ES-I3 (cell line): ENCODE measurements around the gene PRRG3.

ENCODE experiments used
- H3K36me3 ChIP-seq: 2 replicates; pipeline ENCODE4 v1.6.1; 2013; ENCODE audit warnings: mild to moderate bottlenecking, low read length, control low read depth, moderate library complexity; ENCODE audit not compliant: insufficient read depth
- H3K4me1 ChIP-seq: 2 replicates; pipeline ENCODE4 v1.6.1; 2013; ENCODE audit warnings: mild to moderate bottlenecking, control low read depth, low read length; ENCODE audit not compliant: insufficient read depth
- H3K9ac ChIP-seq: 2 replicates; pipeline ENCODE4 v1.6.1; 2013; ENCODE audit warnings: low read depth, mild to moderate bottlenecking, low read length, moderate library complexity
- H3K9me3 ChIP-seq: 2 replicates; pipeline ENCODE4 v1.6.1; 2013; ENCODE audit warnings: mild to moderate bottlenecking, low read length, moderate library complexity; ENCODE audit not compliant: control insufficient read depth, insufficient read depth

The PRRG3 gene

DNA sequence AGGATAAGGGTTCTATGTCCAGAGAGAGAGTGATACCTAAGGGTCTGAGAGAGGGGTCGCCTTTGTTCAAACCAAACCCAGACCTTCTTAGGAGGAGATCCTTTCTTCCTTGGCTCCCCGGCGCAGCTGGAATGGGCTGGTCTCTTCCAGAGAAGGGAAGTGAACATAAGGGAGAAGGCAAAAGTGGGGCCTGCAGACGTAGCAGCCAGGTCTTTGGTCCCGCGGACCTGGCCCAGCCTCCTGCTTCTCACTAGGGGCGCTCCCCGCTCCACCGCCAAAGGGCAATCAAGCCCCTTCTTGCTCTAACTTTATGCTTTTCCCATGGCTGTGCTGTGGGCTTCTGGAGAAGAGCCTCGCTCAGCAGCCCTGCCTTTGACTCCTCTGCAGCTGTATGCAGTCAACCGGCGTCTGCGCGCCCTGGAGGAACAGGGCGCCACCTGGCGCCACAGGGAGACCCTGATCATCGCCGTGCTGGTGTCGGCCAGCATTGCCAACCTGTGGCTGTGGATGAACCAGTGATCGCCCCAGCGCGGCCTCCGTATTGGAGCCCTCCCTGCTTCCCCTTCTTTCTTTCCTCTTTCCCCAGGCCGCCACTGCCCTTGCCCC is 27.1 kb downstream of the PRRG3 start:
- H3K4me1 ChIP-seq = no peaks in the 10 kb centered on the region; the same call in 1 of the 2 replicates
- no peaks in the 10 kb centered on the region for H3K9me3 ChIP-seq
- H3K36me3 ChIP-seq = no peaks in the 10 kb centered on the region
- no peak overlapping the region for H3K9ac ChIP-seq

GRCh38 chrX:151723156-151723760 is 28.0 kb downstream of the PRRG3 start:
- H3K9ac ChIP-seq = no peak overlapping the region
- no peaks in the 10 kb centered on the region for H3K36me3 ChIP-seq
- no peaks in the 10 kb centered on the region; the same call in 1 of the 2 replicates for H3K4me1 ChIP-seq
- H3K9me3 ChIP-seq = no peaks in the 10 kb centered on the region

DNA sequence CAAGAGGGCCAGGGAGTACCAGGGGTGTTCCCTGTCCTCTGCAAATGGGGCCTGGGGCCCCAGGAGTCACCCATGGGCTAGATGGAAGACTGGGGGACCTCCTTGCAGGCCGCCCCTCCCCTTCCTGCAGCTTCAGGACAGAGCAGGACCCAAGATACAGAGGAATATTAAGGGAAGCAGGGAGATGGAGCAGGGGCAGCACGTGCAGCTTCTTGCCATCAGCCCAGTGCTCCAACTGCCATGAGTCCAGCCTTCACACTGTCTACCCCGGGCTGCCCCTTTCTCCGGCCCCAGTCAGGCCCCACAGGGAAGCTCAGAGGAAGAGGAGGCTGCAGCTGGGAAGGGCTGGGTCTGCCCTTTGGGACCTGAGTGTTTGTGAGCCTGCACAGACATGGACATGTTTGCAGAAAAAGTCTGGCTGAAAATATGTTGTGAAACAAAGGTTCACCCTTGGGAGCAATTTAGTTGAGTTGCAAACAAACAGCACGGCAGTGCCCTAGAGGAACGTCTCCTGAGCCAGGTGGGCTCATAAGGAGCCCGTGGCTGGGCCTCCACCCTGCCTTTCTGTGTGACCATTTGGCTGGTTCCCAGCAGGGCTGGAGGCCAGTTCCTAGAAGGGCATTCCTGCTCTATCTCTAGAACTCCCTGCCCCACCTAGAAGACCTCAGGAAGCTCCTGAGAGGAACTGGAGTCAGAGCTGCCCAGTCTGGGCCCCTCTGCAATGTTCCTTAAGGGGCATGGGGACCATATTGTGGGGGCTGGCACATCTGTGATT is 29.5 kb downstream of the PRRG3 start:
- Histone ChIP-seq H3K9ac (no peak overlapping the region), H3K36me3 (no peaks in the 10 kb centered on the region), H3K4me1 (no peaks in the 10 kb centered on the region; the same call in 1 of the 2 replicates), H3K9me3 (no peaks in the 10 kb centered on the region)

GRCh38 chrX:151725338-151725614 is 30.0 kb downstream of the PRRG3 start:
- Histone ChIP-seq H3K9me3 (no peaks in the 10 kb centered on the region), H3K4me1 (no peaks in the 10 kb centered on the region; the same call in 1 of the 2 replicates), H3K9ac (no peak overlapping the region), H3K36me3 (no peaks in the 10 kb centered on the region)

DNA sequence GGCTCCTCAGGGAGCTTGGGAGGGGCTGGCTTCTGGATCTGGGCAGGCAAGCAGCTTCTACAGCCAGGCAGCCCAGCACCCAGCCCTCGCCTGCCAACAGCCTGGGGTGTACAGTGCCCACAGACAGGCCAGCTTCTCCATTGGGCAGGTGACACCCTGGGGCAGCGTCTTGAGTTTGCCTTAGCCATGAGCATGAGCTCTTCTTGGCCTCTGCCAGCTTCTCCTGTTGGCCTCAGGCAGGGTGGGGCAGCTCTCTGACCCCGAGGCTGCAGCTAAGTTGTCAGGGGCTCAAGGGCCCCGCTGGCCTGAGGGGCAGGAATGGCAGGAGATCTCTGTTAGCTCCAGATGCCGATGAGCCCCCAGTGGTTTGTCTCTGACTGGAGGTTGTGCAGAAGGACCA is 31.5 kb downstream of the PRRG3 start:
- Histone ChIP-seq H3K9ac (no peak overlapping the region), H3K9me3 (no peaks in the 10 kb centered on the region), H3K36me3 (no peaks in the 10 kb centered on the region), H3K4me1 (no peaks in the 10 kb centered on the region; the same call in 1 of the 2 replicates)

GRCh38 chrX:151727346-151727745 is 32.1 kb downstream of the PRRG3 start:
- Histone ChIP-seq H3K9me3 (no peaks in the 10 kb centered on the region), H3K36me3 (no peaks in the 10 kb centered on the region), H3K9ac (no peak overlapping the region), H3K4me1 (no peaks in the 10 kb centered on the region; the same call in 1 of the 2 replicates)

GRCh38 chrX:151729056-151729725 is 33.9 kb downstream of the PRRG3 start:
- no peaks in the 10 kb centered on the region for H3K4me1 ChIP-seq
- no peak overlapping the region for H3K9ac ChIP-seq
- H3K36me3 ChIP-seq = no peaks in the 10 kb centered on the region
- no peaks in the 10 kb centered on the region for H3K9me3 ChIP-seq

GRCh38 chrX:151734446-151734845 is 39.2 kb downstream of the PRRG3 start, which contains the start of gene CNGA2:
Gene CNGA2 (plus strand): TSS chrX:151734746. CDS start chrX:151738484, 3,738 bp downstream.
- Histone ChIP-seq H3K4me1 (no peaks in the 10 kb centered on the region), H3K36me3 (no peaks in the 10 kb centered on the region), H3K9ac (no peak within 1 kb of the TSS), H3K9me3 (no peaks in the 10 kb centered on the region)

DNA sequence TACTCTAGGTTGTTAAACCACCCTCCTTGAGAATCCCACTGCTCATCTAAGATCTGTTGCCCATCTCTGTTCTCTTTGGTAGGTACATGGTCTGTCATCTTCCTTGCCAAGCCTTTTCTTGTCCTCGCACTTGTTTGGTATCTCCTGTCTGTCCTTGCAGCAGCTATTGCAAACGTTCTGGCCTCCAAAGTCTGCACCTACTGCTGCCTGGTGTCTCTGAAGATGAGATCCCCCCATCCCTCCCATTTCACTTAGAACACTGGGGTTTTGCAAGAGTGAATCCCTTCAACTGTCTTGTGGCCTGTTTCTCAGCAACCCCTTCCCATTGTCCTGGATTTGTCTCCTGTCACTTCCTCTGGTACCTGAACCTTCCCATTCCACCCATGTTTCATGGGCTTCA is 40.0 kb downstream of the PRRG3 start:
- no peaks in the 10 kb centered on the region for H3K9me3 ChIP-seq
- no peak overlapping the region for H3K9ac ChIP-seq
- H3K4me1 ChIP-seq = no peaks in the 10 kb centered on the region
- no peaks in the 10 kb centered on the region for H3K36me3 ChIP-seq

DNA sequence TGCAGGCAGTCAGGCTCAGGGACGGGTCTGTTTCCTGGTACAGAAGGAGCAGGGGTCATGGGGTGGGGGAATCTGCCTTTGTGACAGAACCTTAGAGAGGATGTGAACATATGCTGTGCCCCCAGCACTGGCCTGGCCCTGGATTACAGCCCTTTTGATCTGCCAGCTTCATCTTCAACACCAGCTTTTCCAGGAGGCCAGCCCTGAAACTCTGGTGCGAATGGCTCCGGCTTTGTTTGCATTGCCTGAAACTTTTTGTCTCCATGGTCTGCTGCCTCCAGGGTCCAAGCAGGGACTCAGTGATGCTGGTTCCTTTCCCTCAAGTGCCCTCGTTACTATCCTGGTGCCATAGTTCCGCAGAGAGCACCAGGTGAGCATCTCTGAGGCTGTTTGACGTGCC is 41.4 kb downstream of the PRRG3 start:
- Histone ChIP-seq H3K9me3 (no peaks in the 10 kb centered on the region), H3K4me1 (no peaks in the 10 kb centered on the region), H3K9ac (no peak overlapping the region), H3K36me3 (no peaks in the 10 kb centered on the region)

DNA sequence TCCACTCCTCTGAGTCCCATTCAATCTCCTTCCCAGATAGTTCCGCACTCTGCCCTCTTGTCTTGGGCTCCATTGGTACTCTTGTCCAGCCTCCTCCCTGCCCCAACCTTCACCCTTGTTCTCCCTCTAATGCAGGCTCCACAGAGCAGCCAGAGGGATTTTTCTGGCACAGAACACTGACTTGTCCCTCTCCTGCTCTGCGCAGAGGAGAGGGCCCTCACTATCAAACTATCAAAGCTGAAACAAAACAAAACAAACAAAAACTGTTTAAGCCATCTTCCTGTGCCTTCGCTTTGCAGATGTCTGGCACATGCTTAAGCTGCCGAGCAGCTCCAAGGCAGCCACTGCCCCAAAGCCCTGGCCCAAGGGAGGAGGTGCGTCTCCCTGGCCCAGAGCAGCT is 42.2 kb downstream of the PRRG3 start:
- no peaks in the 10 kb centered on the region for H3K9me3 ChIP-seq
- no peaks in the 10 kb centered on the region for H3K36me3 ChIP-seq
- H3K4me1 ChIP-seq = no peaks in the 10 kb centered on the region
- no peak overlapping the region for H3K9ac ChIP-seq

- Histone ChIP-seq H3K36me3 (no peaks in the 10 kb centered on the region), H3K9me3 (no peaks in the 10 kb centered on the region), H3K4me1 (no peaks in the 10 kb centered on the region), H3K9ac (no peak overlapping the region)
These were observed 43.5 kb downstream of the PRRG3 start for GRCh38 chrX:151738751-151739150.

DNA sequence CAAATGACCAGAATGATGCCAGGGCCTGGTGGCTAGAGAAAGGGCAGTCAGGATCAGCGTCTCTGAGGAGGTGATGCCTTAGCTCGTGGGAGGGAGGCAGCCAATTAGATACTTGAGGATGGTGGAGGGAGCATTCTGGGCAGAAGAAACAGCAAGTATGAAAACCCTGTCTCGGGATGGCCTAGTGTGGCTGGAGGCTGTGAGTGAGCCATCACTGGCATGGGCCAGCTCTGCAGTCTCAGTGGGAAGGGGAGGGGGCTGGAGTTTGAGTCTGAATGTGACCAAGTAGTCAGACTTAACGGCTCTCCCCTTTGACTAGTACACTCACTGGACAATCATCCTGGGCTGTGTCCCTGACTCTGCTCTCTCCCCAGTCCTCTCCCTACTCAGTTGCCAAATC is 46.3 kb downstream of the PRRG3 start:
- no peaks in the 10 kb centered on the region for H3K36me3 ChIP-seq
- H3K9ac ChIP-seq = no peak overlapping the region
- H3K4me1 ChIP-seq = no peaks in the 10 kb centered on the region
- no peaks in the 10 kb centered on the region for H3K9me3 ChIP-seq

DNA sequence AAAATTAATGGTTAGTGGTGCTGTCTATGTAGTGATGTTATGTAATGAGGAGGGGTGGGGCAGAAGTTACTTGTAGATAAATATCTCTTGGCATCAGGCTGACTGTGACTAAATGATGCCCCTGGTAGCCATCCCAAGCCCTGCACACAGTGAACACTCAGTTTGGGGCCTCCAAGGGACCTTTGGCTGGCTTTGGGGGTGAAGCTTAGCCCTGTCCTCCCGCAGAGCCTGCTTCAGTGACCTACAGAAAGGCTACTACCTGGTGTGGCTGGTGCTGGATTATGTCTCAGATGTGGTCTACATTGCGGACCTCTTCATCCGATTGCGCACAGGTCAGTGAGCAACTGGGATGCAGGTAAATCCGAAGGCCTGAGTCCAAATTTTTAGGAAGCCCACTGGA is 47.1 kb downstream of the PRRG3 start:
- no peaks in the 10 kb centered on the region for H3K36me3 ChIP-seq
- H3K9me3 ChIP-seq = no peaks in the 10 kb centered on the region
- H3K9ac ChIP-seq = no peak overlapping the region
- H3K4me1 ChIP-seq = no peaks in the 10 kb centered on the region
